ENCODE results near the gene MEI1.

Gene MEI1

DNA sequence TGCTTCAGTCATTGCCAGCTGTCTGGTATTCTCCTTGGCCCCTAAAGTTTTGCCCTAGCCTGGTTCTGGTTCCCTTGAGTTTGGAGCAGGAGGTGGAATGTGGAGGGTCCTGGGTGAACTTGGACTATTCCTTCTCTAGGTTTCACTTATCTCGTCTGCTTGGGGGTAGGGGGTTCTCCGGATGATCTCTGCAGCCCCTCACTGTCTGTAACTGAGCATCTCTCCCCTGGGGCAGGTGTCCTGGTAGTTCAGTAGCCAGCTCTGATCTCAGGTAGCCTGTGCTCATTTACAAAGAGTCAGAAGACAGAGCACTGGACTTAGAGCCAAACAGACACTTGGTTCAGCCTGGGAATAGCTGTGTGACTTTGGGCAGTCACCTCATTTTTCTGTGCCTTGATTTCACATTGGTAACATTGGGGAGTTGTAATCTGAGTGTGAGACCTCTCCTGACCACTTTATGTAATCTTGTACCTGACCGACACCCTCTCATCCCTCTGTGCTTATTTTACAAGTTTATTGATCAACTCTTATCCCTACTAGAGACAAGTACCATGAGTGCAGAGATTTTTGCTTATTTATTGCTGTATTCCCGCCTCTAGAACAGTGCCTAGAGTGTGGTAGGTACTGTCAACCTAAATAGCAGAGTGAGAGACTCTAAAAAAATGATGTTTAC lies 102.0 kb downstream of the MEI1 start:
- TF ChIP-seq Cebpa-rat (IDR thresholded peaks at IDR 0.05) = no peak
- peak overlapping the region; percentile 93 for H3K9ac ChIP-seq
- no peaks in the 10 kb centered on the region for H3K27me3 ChIP-seq
- peaks cover 53% of the 10 kb centered on the region for H3K4me1 ChIP-seq
- peak overlapping the region; percentile 92 for H3K4me2 ChIP-seq
- peak overlapping the region; percentile 90 for H3K27ac ChIP-seq
- H3K9me3 ChIP-seq = no peaks in the 10 kb centered on the region
- H4K20me1 ChIP-seq = peaks cover 13% of the 10 kb centered on the region; the same call in 1 of the 2 replicates
- H3K36me3 ChIP-seq = 0 out of 2 replicates have a peak, but pooled peaks cover 4% of the 10 kb centered on the region
- H3K4me3 ChIP-seq = peak overlapping the region; percentile 89

DNA sequence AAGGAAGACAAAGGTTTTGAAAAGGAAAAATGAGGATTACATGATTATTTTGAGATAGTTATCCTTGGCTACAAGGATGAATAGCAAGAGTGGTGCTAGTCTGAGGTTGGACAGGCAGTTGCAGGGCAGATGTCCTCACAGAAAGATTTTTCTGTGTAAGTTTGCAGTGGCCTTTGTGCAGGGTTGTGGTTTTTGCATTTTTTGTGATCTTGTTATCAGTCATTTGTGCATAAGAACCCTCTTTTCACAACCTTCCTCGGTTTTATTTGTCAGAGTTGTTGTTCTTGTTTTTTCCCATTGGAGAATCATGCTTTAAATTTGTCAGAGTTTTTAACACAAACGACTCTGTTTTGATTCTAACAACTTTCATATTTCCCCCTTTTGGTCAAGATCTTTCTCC lies 102.6 kb downstream of the MEI1 start:
- H3K27ac ChIP-seq = no peak overlapping the region
- no peaks in the 10 kb centered on the region for H3K27me3 ChIP-seq
- peak overlapping the region; percentile 89 for H3K4me3 ChIP-seq

DNA sequence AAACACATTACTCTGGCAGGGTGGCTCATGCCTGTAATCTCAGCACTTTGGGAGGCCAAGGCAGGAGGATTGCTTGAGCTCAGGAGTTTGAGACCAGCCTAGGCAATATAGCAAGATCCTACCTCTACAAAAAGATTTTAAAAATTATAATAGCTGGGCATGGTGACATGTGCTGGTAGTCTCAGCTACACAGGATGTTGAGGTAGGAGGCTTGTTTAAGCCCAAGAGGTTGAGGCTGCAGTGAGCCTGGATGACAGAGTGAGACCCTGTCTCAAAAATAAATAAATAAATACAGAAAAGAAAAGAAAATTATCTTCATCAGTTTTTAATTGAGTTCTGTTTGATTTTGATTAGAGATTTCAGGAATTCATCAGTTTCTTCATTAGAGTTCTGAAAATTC lies 106.3 kb downstream of the MEI1 start:
- H3K4me2 ChIP-seq = peak overlapping the region; percentile 36; the same call in 1 of the 2 replicates
- H3K4me3 ChIP-seq = no peak overlapping the region
- TF ChIP-seq Cebpa-rat (IDR thresholded peaks at IDR 0.05) = no peak
- H3K27ac ChIP-seq = no peak overlapping the region
- no peaks in the 10 kb centered on the region for H3K27me3 ChIP-seq
- H3K36me3 ChIP-seq = peaks cover 37% of the 10 kb centered on the region
- no peak overlapping the region for H3K9ac ChIP-seq
- H4K20me1 ChIP-seq = peaks cover 37% of the 10 kb centered on the region
- H3K9me3 ChIP-seq = no peaks in the 10 kb centered on the region
- H3K4me1 ChIP-seq = peaks cover 43% of the 10 kb centered on the region

More for the DNA sequence above, 102.6 kb downstream of the MEI1 start:
- peak overlapping the region; percentile 93 for H3K9ac ChIP-seq
- H3K9me3 ChIP-seq = no peaks in the 10 kb centered on the region
- H3K4me1 ChIP-seq = peaks cover 56% of the 10 kb centered on the region
- TF ChIP-seq Cebpa-rat (IDR thresholded peaks at IDR 0.05) = no peak
- 0 out of 2 replicates have a peak, but pooled peaks cover 4% of the 10 kb centered on the region for H3K36me3 ChIP-seq
- peak overlapping the region; percentile 92 for H3K4me2 ChIP-seq
- peaks cover 13% of the 10 kb centered on the region; the same call in 1 of the 2 replicates for H4K20me1 ChIP-seq

DNA sequence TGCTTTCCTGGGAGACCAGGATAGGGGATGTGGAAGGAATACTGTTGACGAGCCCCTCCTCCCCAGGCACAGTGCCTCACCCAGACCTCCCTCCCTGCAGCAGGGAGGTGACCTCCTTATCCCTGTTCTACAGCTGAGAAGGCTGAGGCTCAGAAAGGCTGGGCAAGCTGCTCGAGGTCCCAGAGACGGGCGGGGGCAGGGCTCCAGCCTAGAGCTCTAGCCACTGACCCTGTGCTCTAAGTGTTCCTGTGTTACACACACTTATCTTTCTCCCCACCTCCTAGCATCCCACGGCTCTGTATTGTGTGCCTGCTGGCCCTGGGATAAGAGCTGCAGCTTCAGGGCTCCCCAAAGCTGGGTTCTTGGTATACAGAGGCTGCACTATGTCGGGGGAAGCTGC lies 109.1 kb downstream of the MEI1 start:
- Histone ChIP-seq H3K36me3 (peaks cover 61% of the 10 kb centered on the region), H4K20me1 (peaks cover 35% of the 10 kb centered on the region), H3K4me1 (peaks cover 29% of the 10 kb centered on the region), H3K4me3 (no peak overlapping the region), H3K9me3 (no peaks in the 10 kb centered on the region), H3K27me3 (no peaks in the 10 kb centered on the region), H3K4me2 (no peak overlapping the region), H3K9ac (no peak overlapping the region), H3K27ac (no peak overlapping the region)
- no peak for TF ChIP-seq Cebpa-rat (IDR thresholded peaks at IDR 0.05)

DNA sequence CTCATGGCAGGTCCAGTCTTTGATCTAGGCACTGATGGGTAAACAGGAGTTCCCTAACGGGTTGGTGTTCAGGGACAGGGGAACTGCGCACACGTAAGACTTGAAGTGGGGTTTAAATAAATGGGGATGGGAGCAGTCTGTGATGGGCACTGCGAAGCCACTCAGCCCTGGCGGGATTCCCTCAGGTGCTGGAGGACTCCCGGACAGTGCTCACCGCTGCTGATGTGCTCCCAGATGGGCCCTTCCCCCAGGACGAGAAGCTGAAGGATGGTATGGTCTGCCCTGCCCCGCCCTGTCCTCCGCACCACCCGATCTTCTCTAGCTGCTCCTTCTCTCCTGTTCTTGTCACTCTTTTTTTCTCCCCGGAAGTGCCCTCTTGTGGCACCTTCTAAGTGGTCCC lies 110.7 kb downstream of the MEI1 start:
- Histone ChIP-seq H3K9ac (no peak overlapping the region), H4K20me1 (peaks cover 30% of the 10 kb centered on the region), H3K4me3 (no peak overlapping the region), H3K4me2 (no peak overlapping the region), H3K36me3 (peaks cover 77% of the 10 kb centered on the region), H3K27me3 (no peaks in the 10 kb centered on the region), H3K27ac (no peak overlapping the region), H3K4me1 (peaks cover 16% of the 10 kb centered on the region), H3K9me3 (no peaks in the 10 kb centered on the region)
- TF ChIP-seq Cebpa-rat (IDR thresholded peaks at IDR 0.05) = no peak

DNA sequence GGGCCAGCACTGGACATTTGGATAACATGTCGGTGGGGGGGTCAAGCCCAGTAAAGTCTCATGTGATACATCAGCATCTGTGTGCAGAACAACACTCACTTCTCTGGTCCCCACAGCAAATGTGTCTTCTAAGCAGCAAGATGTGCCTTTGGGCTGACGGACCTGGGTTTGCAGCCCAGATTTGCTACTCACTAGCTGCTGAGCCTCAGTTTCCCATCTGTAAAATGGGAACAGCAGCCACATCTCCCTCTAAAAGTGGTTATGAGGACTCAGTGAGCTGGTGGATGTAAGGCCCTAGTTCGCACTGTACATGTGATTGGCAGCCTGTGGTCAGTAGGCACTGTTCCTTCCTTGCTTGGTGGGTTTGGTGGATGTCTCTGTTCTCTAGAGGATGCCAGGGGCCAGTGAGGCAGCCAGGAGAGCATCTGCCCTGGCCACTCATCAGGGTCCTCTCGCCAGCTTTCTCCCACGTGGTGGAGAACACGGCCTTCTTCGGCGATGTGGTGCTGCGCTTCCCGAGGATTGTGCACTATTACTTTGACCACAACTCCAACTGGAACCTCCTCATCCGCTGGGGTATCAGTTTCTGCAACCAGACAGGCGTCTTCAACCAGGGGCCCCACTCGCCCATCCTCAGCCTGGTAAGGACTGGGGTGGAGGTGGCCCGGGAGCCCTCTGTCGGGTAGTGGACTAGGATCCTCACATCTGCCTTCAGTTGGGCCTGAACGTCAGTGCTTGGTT lies 113.7 kb downstream of the MEI1 start:
- Histone ChIP-seq H3K36me3 (peaks cover 98% of the 10 kb centered on the region), H4K20me1 (peaks cover 20% of the 10 kb centered on the region), H3K9me3 (no peaks in the 10 kb centered on the region), H3K4me3 (no peak overlapping the region), H3K27me3 (no peaks in the 10 kb centered on the region), H3K4me2 (no peak overlapping the region), H3K9ac (no peak overlapping the region), H3K4me1 (no peaks in the 10 kb centered on the region), H3K27ac (no peak overlapping the region)
- TF ChIP-seq Cebpa-rat (IDR thresholded peaks at IDR 0.05) = no peak

DNA sequence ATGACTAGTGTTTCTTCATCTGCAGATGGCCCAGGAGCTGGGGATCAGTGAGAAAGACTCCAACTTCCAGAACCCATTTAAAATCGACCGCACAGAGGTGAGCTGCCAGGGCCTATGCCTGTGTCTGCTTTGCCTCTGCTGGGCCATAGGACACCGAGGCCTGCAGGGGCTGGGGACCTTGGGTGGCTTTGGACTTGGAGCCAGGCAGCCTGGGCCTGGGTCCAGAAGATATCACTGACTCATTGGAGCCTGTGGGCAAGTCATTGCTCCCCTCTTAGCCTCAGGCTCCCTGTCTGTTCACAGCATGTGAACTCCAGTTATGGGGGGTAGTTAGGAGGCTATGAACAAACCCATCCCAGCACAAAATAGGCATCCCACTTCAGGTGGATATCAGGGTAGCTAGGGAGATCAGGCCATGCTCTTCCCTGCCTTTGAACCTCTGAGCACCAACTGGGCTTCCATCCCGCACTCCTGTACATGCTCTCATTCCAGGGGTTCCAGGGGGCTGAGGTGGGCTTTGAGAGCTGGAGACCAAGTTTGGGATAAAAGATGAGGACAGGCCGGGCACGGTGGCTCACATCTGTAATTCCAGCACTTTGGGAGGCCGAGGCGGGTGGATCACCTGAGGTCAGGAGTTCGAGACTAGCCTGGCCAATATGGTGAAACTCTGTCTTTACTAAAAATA lies 114.6 kb downstream of the MEI1 start:
- Histone ChIP-seq H4K20me1 (peaks cover 20% of the 10 kb centered on the region), H3K4me2 (no peak overlapping the region), H3K9me3 (no peaks in the 10 kb centered on the region), H3K4me1 (no peaks in the 10 kb centered on the region), H3K27me3 (no peaks in the 10 kb centered on the region), H3K27ac (no peak overlapping the region), H3K36me3 (peaks cover 99% of the 10 kb centered on the region), H3K9ac (no peak overlapping the region), H3K4me3 (no peak overlapping the region)
- TF ChIP-seq Cebpa-rat (IDR thresholded peaks at IDR 0.05) = no peak

DNA sequence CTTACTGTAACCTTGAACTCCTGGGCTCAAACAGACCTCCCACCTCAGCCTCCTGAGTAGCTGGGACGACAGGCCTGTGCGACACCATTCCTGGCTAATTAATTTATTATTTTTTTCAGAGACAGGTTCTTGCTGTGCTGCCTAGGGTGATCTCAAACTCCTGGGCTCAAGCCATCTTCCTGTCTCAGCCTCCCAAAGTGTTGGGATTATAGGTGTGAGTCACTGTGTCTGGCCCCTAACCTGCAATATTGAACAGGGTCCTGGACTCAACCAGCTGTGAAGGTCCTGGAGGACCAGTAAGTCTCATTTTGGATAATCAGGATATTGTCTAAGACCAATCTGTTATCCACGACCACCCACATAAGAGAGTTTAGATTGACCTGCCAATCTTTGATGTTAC lies 116.4 kb downstream of the MEI1 start:
- TF ChIP-seq Cebpa-rat (IDR thresholded peaks at IDR 0.05) = no peak
- H4K20me1 ChIP-seq = peaks cover 5% of the 10 kb centered on the region; the same call in 1 of the 2 replicates
- no peaks in the 10 kb centered on the region for H3K27me3 ChIP-seq
- no peak overlapping the region for H3K9ac ChIP-seq
- H3K36me3 ChIP-seq = peaks cover 89% of the 10 kb centered on the region
- H3K4me2 ChIP-seq = no peak overlapping the region
- H3K4me3 ChIP-seq = no peak overlapping the region
- no peak overlapping the region for H3K27ac ChIP-seq
- no peaks in the 10 kb centered on the region for H3K9me3 ChIP-seq
- H3K4me1 ChIP-seq = peaks cover 6% of the 10 kb centered on the region

DNA sequence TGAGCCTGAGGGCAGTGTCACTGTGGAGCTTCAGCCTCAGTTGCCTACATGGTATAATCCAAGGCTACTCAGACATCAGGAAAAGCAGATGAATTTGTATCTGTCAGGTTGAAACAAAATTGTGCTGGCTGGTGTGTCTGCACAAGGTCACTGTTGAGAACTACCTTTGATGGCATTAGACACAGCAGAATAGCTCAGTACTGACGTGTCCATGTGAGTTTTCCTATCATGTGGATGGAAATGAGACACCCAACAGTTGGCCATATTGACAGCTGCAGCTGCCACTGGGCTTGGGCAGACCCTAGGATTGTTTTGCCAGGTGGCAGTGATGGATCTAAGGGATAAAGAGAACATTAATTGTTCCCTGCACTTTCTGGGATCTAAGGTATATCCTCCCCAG lies 116.9 kb downstream of the MEI1 start:
- no peak overlapping the region for H3K9ac ChIP-seq
- peaks cover 11% of the 10 kb centered on the region for H3K4me1 ChIP-seq
- H4K20me1 ChIP-seq = no peaks in the 10 kb centered on the region
- peaks cover 84% of the 10 kb centered on the region for H3K36me3 ChIP-seq
- H3K4me3 ChIP-seq = no peak overlapping the region
- no peak for TF ChIP-seq Cebpa-rat (IDR thresholded peaks at IDR 0.05)
- H3K27me3 ChIP-seq = no peaks in the 10 kb centered on the region
- no peaks in the 10 kb centered on the region for H3K9me3 ChIP-seq
- no peak overlapping the region for H3K27ac ChIP-seq
- H3K4me2 ChIP-seq = no peak overlapping the region

DNA sequence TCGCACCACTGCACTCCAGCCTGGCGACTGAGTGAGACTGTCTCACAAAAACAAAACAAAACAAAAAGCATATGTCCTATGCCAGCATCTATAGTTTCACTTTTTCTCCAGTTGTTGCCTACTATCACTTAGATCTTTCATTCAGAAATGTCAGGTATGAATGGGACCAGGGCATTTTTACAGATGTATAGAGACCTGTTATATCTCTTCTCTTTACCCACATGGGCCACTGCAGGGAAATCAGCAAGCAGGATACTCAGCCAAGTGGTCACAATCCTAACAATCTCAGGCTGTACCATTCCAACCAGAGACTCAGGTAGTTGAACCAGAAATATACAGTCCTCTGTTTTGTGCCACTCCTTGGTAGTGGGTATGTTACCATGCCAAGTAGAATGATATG lies 117.6 kb downstream of the MEI1 start:
- H3K4me3 ChIP-seq = no peak overlapping the region
- H4K20me1 ChIP-seq = peaks cover 3% of the 10 kb centered on the region; the same call in 1 of the 2 replicates
- H3K9ac ChIP-seq = no peak overlapping the region
- no peak for TF ChIP-seq Cebpa-rat (IDR thresholded peaks at IDR 0.05)
- peaks cover 80% of the 10 kb centered on the region for H3K36me3 ChIP-seq
- H3K27me3 ChIP-seq = no peaks in the 10 kb centered on the region
- no peaks in the 10 kb centered on the region for H3K9me3 ChIP-seq
- no peak overlapping the region for H3K4me2 ChIP-seq
- H3K27ac ChIP-seq = no peak overlapping the region
- H3K4me1 ChIP-seq = peaks cover 17% of the 10 kb centered on the region
